NCI-H345 (cell line): Measurements from ENCODE around the gene ZNF331.

Experiments
- DNase-seq: peaks from one replicate; lab custom pipeline; 2025; lab: John Stamatoyannopoulos, UW

ZNF331 gene

DNA sequence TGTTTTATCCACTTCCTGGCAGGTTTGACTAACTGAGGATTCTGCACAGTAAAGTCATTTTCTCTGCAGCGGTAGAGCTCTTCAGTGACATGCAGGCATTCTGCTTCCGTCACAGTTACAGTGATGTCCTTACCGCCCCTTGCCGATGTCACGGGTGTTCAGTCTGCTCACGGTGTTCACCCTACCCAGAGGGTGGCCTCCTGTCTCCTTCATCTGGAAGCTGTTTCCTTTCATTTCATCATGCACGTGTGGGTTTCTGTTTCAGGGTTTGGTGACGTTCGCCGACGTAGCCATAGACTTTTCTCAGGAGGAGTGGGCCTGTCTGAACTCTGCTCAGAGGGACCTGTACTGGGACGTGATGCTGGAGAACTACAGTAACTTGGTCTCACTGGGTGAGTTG is 33.4 kb downstream of the ZNF331 start:
- DNase-seq: no peak

- DNase-seq: no peak
Observed at GRCh38 chr19:53576941-53577653, 39.2 kb downstream of the ZNF331 start.

DNA sequence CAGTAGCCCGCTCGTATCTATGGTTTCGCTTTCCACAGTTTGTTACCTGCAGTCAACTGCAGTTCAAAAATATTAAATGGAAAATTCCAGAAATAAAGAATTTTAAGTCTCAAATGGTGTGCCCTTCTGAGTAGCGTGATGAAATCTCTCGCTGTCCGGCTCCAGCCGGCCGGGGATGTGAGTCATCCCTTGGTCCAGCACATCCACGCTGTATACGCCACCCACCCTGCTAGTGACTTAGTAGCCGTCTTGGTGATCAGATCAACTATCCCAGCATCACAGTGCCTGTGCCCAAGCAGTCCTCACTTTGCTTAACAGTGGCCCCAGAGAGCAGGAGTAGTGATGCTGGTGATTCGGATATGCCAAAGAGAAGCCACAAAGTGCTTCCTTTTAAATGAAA is 40.0 kb downstream of the ZNF331 start:
- no peak for DNase-seq

DNA sequence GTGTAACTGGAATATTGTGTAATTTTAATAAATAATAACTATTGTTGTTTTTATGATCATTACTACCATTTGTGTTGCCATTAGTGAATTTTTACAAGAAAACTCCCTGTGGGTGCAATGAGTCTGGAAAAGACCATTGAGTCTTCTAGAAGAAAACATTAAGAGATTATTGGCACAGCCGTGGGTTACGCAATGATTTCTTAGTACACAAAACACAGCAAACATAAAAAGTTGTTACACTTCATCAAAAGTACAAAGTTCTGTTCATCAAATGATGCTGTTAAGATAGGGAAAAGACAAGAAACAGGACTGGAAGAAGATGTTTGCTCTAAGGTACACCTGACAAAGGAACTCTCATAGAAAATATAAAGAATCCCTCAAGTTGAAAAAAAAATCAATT is 41.6 kb downstream of the ZNF331 start:
- DNase-seq: no peak

- DNase-seq: no peak
Observed at GRCh38 chr19:53580871-53581835, 43.2 kb downstream of the ZNF331 start.

DNA sequence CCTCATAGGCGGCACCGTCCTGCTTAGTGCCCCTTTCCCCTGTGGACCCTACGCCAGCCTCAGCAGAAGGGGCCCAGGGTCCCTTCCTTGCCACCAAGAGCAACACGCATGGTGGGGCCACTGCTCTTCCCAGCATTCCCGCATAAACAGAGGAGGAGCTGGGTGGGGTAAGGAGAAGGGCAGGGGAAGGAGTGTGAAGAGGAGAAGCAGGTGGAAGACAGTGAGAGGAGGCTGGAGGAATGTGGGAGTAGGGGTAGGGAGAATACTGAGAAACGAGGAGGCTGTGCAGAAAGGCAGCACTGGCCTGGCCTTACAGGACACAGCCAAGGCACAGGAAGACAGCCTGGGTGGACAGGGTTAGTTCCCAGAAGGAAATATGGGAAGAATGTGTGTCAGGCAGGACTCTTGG is 43.9 kb downstream of the ZNF331 start:
- no peak for DNase-seq

DNA sequence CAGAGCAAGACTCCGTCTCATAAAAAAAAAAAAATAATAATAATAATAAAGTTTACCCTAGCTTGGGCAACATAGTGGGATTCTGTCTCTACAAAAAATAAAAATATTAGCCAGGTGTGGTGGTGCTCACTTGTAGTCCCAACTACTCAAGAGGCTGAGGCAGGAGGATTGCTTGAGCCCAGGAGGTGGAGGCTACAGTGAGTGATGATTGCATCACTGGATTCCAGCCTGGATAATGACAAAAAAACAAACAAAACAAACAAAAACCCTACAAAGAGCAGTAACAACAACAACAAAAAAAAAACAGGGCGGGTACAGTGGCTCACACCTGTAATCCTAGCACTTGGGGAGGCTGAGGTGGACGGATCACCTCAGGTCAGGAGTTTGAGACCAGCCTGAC is 45.2 kb downstream of the ZNF331 start:
- no peak for DNase-seq

DNA sequence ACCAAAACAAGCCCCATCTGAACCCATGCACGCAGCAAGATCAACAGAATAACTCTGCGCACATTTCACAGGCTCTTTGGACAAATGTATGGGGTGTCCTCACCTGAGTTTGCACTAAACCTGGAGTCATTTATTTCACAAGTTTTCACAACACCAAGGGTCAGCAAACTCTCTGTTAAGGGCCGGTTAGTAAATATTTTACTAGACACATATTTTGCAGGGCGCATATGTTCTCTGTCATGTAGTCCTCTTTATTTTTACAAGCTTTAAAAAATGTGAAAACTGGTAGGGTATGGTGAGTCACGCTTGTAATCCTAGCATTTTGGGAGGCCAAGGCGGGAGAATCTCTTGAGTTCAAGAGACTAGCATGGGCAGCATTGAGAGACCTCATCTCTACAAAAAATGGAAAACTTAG is 48.3 kb downstream of the ZNF331 start:
- DNase-seq: no peak

DNA sequence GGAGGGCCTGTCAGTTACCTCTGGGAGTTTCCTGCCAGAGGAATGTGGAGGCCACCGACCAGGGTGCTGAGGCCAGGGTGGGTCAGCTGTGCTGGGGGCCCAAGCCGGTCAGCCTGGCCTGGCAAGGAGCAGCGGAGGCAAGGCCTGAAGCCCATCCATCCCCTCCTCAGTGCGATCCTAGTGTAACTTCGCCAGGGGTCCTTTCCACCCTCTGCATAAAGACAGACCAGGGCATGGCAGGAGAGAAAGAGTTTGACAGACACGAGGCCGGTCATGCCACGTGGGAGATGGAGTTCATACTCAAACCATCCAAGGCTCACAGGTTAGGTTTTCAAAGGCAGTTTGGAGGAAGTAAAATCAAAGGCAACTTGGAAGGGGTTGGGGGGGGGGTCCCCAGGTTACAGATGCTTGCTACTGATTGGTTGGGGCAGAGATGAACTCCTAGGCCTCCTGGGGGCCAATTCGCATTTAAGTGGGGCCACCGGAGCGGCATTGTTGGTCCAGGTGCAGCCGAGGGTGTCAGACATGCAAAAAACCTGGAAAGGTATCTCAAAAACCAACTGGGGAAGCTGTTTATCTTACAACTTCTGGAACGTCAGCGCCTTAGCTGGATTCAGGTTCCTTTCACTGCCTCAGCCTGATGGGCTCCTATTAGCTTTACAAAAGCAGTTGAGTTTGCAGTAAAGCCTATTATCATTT is 57.0 kb downstream of the ZNF331 start:
- DNase-seq: no peak

DNA sequence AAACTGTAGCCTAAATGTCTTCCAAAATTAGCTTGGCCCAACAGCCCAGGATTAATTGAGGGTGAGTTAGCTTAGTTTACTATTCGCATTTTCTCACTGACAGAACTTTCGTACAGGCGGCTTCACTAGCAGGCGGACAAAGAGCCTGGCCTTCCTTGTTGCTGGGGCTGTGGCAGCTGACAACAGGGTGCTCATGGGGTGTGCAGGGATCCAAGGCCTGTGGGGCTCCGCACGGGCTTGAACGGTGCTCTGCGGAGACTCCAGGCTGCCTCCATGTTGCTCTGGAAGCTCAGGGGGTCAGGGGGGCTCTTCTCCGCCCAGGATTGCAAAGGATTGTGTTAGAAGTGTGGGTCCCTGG is 57.5 kb downstream of the ZNF331 start:
- no peak for DNase-seq

- DNase-seq: no peak
Observed at GRCh38 chr19:53596056-53596455, 58.1 kb downstream of the ZNF331 start.

DNA sequence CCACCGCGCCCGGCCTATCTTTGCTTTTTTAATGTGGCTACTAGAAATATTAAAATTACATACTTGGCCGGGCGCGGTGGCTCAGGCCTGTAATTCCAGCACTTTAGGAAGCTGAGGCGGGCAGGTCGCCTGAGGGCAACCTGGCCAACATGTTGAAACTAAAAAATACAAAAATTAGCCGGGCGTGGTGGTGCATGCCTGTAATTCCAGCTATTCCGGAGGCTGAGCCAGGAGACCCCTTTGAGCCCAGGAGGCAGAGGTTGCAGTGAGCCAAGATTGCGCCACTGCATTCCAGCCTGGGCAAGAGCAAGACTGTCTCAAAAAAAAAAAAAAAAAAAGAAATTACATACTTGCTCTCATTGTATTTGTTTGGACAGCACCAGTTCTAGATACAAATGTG is 59.1 kb downstream of the ZNF331 start:
- DNase-seq: no peak

DNA sequence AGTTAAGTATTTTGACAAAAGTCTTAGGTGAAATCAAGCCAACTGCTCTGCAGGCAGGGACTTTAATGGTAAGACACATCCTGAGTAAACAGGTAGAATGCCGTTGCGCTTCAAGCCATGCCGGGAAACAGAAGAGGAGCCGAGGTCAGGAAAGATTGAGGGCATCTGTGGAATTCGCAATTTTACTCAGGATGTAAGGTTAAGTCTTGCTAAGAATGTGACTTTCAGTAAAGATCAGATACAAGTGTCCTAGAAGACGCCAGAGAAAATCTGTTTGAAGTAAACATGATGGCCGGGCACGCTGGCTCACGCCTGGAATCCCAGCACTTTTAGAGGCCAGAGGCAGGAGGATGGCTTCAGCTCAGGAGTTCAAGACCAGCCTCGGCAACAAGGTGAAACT is 60.4 kb downstream of the ZNF331 start:
- DNase-seq: no peak

DNA sequence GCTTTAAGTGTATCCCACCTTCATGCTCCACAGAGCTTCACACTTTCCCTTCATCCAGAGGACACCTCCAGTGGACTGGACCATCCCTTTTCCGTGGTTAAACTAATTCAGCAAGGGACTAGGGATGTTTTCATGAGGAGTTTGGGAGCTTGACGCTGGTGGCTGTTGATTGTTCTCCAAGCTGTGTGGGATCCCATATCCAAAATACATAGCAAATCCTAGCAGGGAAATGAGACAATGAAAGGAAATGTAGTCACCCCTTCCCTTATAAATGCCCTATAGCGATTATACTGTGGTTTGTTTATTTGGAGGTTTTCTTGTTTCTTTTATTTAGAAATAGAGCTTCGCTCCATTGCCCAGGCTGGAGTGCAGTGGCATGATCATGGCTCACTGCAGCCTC is 62.3 kb downstream of the ZNF331 start:
- DNase-seq: no peak

DNA sequence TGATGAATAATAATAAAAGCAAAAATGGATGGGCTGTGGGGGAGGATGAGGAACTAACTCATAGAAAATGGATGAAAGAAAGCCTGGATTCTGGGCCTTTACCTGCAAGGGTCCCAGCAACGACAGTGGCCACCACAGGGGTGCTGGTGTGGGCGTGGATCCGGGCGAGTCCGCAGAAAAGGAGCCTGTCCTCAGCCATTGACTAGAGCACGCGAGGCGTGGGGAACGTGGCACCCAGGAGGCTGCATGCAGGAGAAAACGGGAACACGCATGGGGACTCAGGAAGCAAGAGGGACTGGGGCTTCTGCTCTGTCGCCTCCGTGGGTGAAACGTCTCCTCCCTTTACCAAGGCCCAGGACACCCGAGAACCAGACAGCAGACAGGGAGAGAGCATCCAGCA is 68.1 kb downstream of the ZNF331 start:
- no peak for DNase-seq

- DNase-seq: no peak
Observed at GRCh38 chr19:53608381-53608780, 70.4 kb downstream of the ZNF331 start.

GRCh38 chr19:53612762-53613526 is 75.0 kb downstream of the ZNF331 start:
- no peak for DNase-seq

GRCh38 chr19:53621885-53622740 is 84.2 kb downstream of the ZNF331 start:
- DNase-seq: no peak

GRCh38 chr19:53624771-53625545 is 87.0 kb downstream of the ZNF331 start:
- no peak for DNase-seq

DNA sequence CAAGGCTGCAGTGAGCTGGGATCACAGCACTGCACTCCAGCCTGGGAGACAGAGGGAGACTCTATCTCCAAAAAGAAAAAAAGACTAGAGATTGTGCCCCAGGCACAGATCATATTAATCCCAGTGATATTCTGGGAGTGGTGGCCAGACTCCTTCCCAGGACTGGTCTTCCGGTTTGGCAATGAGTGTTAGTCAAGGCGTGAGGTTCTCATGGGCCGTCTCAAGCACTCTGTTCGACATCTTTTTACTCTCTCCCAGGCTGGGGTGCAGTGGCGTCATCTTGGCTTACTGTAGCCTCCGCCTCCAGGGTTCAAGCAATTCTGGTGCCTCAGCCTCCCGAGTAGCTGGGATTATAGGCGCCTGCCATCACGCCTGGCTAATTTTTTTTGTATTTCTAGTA is 88.5 kb downstream of the ZNF331 start:
- DNase-seq: no peak
